Upper lobe of left lung (tissue), 4 donors: Measurements from ENCODE around the gene GUCY1A1.

Experiments
- POLR2A ChIP-seq, 4 donors: fragments of 450-650 bp; IDR thresholded peaks; one replicate each; pipeline ENCODE4 v1.5.1; 2016 to 2017; ENCODE audit warnings: antibody characterized with exemption in 4 of 4, mild to moderate bottlenecking in 2 of 4
- POLR2AphosphoS5 ChIP-seq, 2 donors: sonication (generic); formaldehyde crosslinking; IDR thresholded peaks; one replicate each; pipeline ENCODE4 v1.5.1; 2017; ENCODE audit warnings: antibody characterized with exemption in 2 of 2
- TF ChIP-seq, protein P1 (sequence below), 6 experiments: fragments of 450-650 bp in 4 of 6; fragments of 200-600 bp in 2 of 6; sonication (generic) in 2 of 6; IDR thresholded peaks; one replicate each; pipeline ENCODE4 v1.5.1; 2016 to 2019; ENCODE audit warnings: antibody characterized with exemption in 6 of 6

DNA sequence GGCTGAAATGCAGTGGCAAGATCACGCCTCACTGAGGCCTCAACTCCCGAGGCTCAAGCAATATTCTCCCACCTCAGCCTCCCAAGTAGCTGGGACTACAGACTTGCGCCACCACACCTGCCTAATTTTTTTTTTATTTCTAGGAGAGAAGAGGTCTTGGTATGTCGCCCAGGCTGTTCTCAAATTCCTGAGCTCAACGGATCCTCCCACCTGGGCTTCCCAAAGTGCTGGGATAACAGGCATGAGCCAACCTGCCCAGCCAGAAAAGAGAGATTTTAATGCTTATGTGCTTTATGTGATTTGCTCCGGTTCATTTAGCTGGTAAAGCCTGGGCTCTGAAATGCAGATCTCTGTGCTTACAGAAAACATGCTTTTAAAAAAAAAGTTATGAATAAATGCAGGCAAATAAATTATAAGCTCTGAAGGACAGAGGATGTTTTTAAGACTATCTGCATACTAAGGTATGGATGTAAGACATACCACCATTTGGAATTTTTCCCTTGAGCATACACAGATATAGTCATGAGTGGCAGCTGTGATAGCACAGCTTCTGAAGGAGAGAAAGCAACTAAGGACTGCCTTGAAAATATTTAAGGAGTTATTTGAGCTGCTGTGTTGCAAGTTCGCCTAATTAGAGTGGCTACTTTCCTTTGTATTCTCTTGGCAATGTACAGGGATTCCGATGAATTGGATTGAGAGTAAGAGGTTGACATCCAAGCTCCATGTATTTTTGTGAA lies 106.0 kb downstream of the GUCY1A1 start:
- TF ChIP-seq POLR2A (IDR thresholded peaks at IDR 0.05) = no peak
- TF ChIP-seq, protein P1, sequence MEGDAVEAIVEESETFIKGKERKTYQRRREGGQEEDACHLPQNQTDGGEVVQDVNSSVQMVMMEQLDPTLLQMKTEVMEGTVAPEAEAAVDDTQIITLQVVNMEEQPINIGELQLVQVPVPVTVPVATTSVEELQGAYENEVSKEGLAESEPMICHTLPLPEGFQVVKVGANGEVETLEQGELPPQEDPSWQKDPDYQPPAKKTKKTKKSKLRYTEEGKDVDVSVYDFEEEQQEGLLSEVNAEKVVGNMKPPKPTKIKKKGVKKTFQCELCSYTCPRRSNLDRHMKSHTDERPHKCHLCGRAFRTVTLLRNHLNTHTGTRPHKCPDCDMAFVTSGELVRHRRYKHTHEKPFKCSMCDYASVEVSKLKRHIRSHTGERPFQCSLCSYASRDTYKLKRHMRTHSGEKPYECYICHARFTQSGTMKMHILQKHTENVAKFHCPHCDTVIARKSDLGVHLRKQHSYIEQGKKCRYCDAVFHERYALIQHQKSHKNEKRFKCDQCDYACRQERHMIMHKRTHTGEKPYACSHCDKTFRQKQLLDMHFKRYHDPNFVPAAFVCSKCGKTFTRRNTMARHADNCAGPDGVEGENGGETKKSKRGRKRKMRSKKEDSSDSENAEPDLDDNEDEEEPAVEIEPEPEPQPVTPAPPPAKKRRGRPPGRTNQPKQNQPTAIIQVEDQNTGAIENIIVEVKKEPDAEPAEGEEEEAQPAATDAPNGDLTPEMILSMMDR (IDR thresholded peaks at IDR 0.05) = no peak
- no peak for TF ChIP-seq POLR2AphosphoS5 (IDR thresholded peaks at IDR 0.05)
